Vagina (tissue), 2 donors: Measurements from ENCODE around the gene SELENON. TPM values are rescaled to one million over a fixed set of nuclear protein-coding genes. Genes with fewer than 3 reads are reported as not detected.

Source experiments
- DNase-seq, 2 donors: peaks; one replicate each; pipeline ENCODE4 v3.0.0-alpha.2; 2017; ENCODE audit errors: extremely low spot score in 2 of 2
- H3K27ac ChIP-seq: fragments of 200-600 bp; sonication (generic); one replicate; pipeline ENCODE4 v1.5.1; 2019
- H3K27me3 ChIP-seq: fragments of 200-600 bp; sonication (generic); one replicate; pipeline ENCODE4 v1.5.1; 2019
- H3K36me3 ChIP-seq, 2 donors: fragments of 200-600 bp; sonication (generic); one replicate each; pipeline ENCODE4 v1.5.1; 2017 to 2019
- H3K4me1 ChIP-seq: fragments of 200-600 bp; sonication (generic); one replicate; pipeline ENCODE4 v1.5.1; 2019
- H3K4me3 ChIP-seq, 2 donors: fragments of 200-600 bp; sonication (generic); 1 replicate in 1 of 2; 2 replicates in 1 of 2; pipeline ENCODE4 v1.5.1; 2016 to 2019
- H3K9me3 ChIP-seq: fragments of 200-600 bp; sonication (generic); one replicate; pipeline ENCODE4 v1.5.1; 2019
- CTCF ChIP-seq, 3 experiments: fragments of 450-650 bp in 2 of 3; fragments of 200-600 bp in 1 of 3; sonication (generic) in 1 of 3; IDR thresholded peaks; one replicate each; pipeline ENCODE4 v1.5.1; 2017 to 2019; ENCODE audit warnings: antibody characterized with exemption in 3 of 3, mild to moderate bottlenecking in 2 of 3, moderate library complexity in 2 of 3
- POLR2A ChIP-seq, 2 donors: fragments of 450-650 bp; IDR thresholded peaks; one replicate each; pipeline ENCODE4 v1.6.1; 2017; ENCODE audit warnings: antibody characterized with exemption in 2 of 2, mild to moderate bottlenecking in 2 of 2, moderate library complexity in 2 of 2
- POLR2AphosphoS5 ChIP-seq, 2 donors: sonication (generic); formaldehyde crosslinking; IDR thresholded peaks; one replicate each; pipeline ENCODE4 v1.9.0; 2017; ENCODE audit warnings: antibody characterized with exemption in 2 of 2, mild to moderate bottlenecking in 2 of 2, low read depth in 1 of 2; ENCODE audit not compliant: insufficient read depth in 1 of 2
- intact Hi-C: fragments of 100-400 bp; cut with DNase I; formaldehyde crosslinking; loops from one replicate; pipeline ENCODE4 v1.15.1; 2023
- total RNA-seq: library from RNA; depleted of rRNA; stranded (reverse); fragments of >200 nt; gene quantifications from one replicate; pipeline ENCODE4 v1.2.3, GENCODE V29; 2016

SELENON gene
- total RNA-seq, 1 donor from 2014 or later: 39.0 TPM

GRCh38 chr1:25774921-25775771 is 24.8 kb upstream of the SELENON start:
- no peak overlapping the region for H3K27ac ChIP-seq

DNA sequence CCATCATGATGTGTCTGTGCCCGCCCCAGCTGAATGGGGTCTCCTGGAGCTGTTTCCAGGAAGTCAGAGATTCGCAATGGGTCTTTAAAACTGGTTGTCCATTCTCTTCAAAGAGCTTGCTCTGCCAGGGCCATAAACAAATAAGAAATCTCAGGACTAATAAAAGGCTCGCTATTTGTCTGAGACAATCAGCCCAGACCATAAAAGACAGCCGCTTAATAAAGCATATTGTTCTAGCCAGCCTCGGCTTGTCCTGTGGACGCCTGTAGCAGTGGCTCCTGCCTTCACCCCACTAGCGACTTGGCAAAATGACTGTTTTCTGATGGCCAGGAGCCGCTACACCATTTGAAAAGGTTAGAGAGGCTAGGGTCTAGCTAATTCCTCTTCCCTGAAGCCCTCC is 20.6 kb upstream of the SELENON start:
- DNase-seq: no peak
- H3K27me3 ChIP-seq: no peaks in the 10 kb centered on the region
- H3K36me3 ChIP-seq: peaks cover 0 to 4% of the 10 kb centered on the region in 2 donors
- H3K9me3 ChIP-seq: no peaks in the 10 kb centered on the region
- H3K27ac ChIP-seq: no peak overlapping the region
- intact Hi-C loops: no loop called here
- TF ChIP-seq POLR2A (IDR thresholded peaks at IDR 0.05): no peak
- TF ChIP-seq POLR2AphosphoS5 (IDR thresholded peaks at IDR 0.05; ENCODE audit: insufficient read depth in 1 of 2, low read depth in 1 of 2): no peak
- TF ChIP-seq CTCF (IDR thresholded peaks at IDR 0.05): no peak
- no peaks in the 10 kb centered on the region for H3K4me1 ChIP-seq
- no peak overlapping the region for H3K4me3 ChIP-seq

More at GRCh38 chr1:25774921-25775771, 24.8 kb upstream of the SELENON start:
- Histone ChIP-seq H3K4me1 (peaks cover 29% of the 10 kb centered on the region), H3K9me3 (no peaks in the 10 kb centered on the region), H3K4me3 (no peak overlapping the region), H3K27me3 (no peaks in the 10 kb centered on the region), H3K36me3 (peaks cover 0 to 4% of the 10 kb centered on the region in 2 donors)
- TF ChIP-seq POLR2AphosphoS5 (IDR thresholded peaks at IDR 0.05; ENCODE audit: insufficient read depth in 1 of 2, low read depth in 1 of 2) (no peak), CTCF (IDR thresholded peaks at IDR 0.05) (no peak), POLR2A (IDR thresholded peaks at IDR 0.05) (no peak)
- intact Hi-C loops: no loop called here
- no peak for DNase-seq

DNA sequence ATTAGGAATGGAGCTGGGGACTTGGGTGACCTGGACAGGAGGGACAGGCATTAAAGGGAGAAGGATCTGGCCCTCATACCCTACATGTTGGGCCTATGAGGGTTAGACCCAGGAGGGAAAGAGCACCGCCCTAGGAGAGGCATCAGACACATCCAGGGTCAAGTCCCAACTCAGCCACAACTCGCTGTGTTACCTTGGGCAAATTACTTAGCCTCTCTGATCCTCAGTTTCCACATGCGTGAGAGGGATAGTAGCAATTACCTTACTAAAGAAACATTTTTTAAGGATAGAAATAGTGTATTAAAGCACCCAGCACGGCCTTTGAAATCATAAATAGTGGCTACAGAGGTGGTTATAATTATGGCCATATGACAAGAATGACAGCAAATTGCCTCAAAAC is 20.1 kb upstream of the SELENON start:
- Histone ChIP-seq H3K27me3 (no peaks in the 10 kb centered on the region), H3K4me1 (no peaks in the 10 kb centered on the region), H3K36me3 (peaks cover 0 to 4% of the 10 kb centered on the region in 2 donors), H3K4me3 (no peak overlapping the region), H3K27ac (no peak overlapping the region), H3K9me3 (no peaks in the 10 kb centered on the region)
- intact Hi-C loops: no loop called here
- DNase-seq: no peak
- TF ChIP-seq CTCF (IDR thresholded peaks at IDR 0.05) (no peak), POLR2A (IDR thresholded peaks at IDR 0.05) (no peak), POLR2AphosphoS5 (IDR thresholded peaks at IDR 0.05; ENCODE audit: insufficient read depth in 1 of 2, low read depth in 1 of 2) (no peak)

GRCh38 chr1:25780318-25781129 is 19.5 kb upstream of the SELENON start:
- H3K27ac ChIP-seq: no peak overlapping the region
- DNase-seq: no peak
- H3K27me3 ChIP-seq: no peaks in the 10 kb centered on the region
- H3K9me3 ChIP-seq: no peaks in the 10 kb centered on the region
- peaks cover 0 to 4% of the 10 kb centered on the region in 2 donors for H3K36me3 ChIP-seq
- TF ChIP-seq CTCF (IDR thresholded peaks at IDR 0.05) (no peak), POLR2A (IDR thresholded peaks at IDR 0.05) (no peak)
- no peaks in the 10 kb centered on the region for H3K4me1 ChIP-seq
- H3K4me3 ChIP-seq: no peak overlapping the region
- intact Hi-C loops: no loop called here

- Histone ChIP-seq H3K27me3 (no peaks in the 10 kb centered on the region), H3K4me3 (no peak overlapping the region), H3K9me3 (no peaks in the 10 kb centered on the region), H3K36me3 (peaks cover 0 to 4% of the 10 kb centered on the region in 2 donors), H3K27ac (no peak overlapping the region), H3K4me1 (no peaks in the 10 kb centered on the region)
- DNase-seq: no peak
- intact Hi-C loops: no loop called here
- no peak for TF ChIP-seq POLR2AphosphoS5 (IDR thresholded peaks at IDR 0.05; ENCODE audit: insufficient read depth in 1 of 2, low read depth in 1 of 2)
- TF ChIP-seq POLR2A (IDR thresholded peaks at IDR 0.05): no peak
Measured at GRCh38 chr1:25781130-25781433, 18.9 kb upstream of the SELENON start.
